ENCODE measurements around the gene SLC2A4.
"Not testable (repeated sequence)": the region's sequence is repeated elsewhere in the genome, so short reads cannot be mapped to it uniquely, and the experiment has no call there.

Gene SLC2A4

GRCh38 chr17:7327056-7327455, 45.5 kb downstream of the SLC2A4 start:
- DNase-seq = no peak

DNA sequence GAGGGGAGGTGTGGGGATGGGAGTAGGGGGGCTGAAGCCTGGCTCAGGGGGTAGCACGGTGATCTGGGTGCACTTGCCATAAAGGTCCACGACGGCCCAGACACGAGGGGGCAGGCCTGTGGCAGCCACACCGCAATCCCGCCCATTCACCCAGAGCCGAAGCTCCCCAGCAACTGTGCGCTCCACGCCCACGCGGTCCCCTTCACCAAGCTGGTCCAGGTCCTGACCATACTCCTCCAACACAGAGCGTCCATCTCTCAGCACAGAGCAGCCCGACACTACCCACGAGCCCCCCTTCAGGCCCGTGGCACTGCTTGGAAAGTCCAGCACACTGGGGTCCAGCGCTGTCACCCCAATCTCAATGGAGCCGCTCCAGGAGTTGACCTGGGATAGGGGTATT, 46.0 kb downstream of the SLC2A4 start:
- DNase-seq = no peak

DNA sequence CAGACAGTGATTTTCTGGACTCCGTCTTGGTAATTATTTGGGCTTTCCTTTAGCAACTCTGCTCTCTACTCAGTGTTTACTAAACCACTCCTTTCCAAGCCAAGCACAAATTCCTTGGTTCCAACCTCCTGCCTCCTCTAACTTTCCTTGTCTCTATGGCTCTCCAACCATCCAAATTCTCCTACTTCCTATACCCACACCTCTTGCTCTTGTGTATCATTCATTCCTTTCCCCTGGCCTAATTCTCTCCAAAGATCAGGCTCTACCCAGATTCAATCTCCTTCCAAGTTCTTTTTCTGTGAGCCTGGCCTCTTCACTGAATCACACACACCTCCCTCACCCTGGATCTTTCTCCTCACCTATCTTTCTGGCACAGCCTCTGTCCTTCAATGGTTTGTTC, 46.5 kb downstream of the SLC2A4 start:
- no peak for DNase-seq

GRCh38 chr17:7328840-7329373, 47.4 kb downstream of the SLC2A4 start, which contains the start of gene NEURL4:
TSS of gene NEURL4 (minus strand) at chr17:7329335. CDS start at chr17:7329312, 23 bp downstream.
- no peak for DNase-seq

DNA sequence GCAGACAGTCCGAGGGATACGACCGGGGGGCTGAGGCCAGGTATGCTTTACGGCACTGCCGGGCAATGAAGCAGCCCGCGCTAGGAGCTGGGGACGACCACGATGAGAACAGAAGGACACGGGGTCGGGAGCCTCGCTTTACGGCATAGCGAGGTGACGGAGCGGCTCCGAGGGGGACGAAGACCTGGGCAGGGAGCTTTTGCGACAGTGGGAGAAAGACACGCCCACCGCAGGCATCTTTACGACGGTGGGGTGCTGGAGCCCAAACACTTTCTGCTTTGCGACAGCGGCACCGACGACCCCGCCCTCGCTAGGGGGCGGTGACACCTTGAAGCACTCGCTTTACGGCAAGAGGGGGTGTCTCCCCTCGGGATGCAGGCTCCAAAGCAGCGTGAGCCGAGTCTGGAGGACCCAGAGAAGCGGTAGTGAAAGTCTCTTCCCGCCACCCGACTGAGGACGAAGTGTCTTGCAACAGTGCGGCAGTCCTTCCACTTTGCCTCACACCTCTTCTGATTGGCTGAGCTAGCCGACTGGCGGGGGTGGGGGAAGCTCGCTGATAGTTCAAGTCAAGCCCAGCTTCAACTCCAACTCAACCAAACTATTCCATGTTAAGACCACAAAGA, 48.0 kb downstream of the SLC2A4 start:
- peak; percentile 100 for DNase-seq

DNA sequence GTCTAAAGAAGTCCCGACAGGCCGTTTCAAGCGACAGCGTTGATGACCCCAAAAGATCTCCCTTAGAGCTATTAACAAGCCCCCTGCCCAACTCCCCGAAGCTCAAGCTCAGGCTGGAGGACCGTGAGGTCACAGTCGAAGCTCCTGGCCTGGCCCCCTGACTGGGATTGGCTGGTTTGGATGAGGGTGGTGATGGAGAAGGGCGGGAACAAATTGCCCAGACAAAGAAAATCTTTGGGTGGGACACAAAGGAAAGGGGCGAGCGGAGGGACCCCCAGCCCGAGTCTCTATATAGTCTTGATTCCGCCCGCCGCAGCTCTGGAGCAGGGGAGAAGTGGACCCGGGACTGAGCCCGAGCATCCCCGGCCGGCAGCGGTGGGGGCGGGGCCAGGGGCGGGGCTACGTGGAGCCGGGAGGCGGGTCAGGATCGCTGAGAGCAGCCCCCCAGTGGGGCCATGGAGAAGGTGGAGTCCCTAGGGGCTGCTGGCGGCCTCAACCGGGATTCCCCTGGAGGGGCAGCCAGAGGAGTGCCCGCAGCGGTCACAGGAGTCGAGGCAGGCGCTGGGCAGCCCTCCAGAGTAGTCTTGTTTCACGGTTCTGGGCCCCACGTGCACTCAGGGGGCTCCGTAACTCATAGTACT, 48.6 kb downstream of the SLC2A4 start:
- DNase-seq = peak; percentile 67

DNA sequence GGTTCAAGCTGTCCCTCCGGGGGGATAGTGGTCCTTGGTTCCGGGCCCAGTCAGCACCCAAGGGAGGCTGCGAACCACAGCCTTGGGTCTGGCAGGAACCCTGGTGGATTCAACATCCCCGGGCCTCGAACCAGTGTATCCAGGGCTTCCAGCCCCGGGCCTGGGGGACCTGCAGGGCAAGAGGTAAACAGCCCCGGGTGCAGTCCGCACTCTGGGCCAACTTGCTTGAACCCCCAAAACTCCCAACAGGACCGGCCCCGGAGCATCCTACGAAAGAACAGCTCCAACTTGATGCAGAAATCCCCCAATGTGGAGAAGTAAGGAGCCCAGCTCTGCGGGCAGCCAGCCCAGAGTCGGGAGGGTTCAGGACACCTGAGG, 49.1 kb downstream of the SLC2A4 start:
- no peak for DNase-seq

DNA sequence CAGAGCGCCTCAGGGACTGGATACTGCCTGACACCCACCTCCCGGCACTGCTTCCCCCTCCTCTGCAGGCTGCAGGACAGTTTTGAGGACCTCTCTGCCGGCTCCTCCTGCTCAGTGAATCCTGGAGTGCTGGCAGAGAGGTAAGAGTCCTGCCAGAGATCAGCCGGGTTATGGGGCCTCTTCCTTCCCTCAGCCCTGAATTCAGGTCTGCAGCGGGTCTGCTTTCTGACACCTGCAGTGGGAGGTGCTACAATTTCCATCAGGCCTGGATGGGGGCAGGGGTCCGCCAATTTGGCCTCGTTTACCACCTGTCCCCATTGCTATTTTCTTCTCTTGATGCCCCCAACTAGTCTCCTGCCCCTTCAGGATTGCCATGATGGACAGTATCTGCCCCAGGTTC, 50.6 kb downstream of the SLC2A4 start:
- DNase-seq = no peak

- DNase-seq = not testable (repeated sequence)
Observed at GRCh38 chr17:7332600-7333069, 51.1 kb downstream of the SLC2A4 start.

DNA sequence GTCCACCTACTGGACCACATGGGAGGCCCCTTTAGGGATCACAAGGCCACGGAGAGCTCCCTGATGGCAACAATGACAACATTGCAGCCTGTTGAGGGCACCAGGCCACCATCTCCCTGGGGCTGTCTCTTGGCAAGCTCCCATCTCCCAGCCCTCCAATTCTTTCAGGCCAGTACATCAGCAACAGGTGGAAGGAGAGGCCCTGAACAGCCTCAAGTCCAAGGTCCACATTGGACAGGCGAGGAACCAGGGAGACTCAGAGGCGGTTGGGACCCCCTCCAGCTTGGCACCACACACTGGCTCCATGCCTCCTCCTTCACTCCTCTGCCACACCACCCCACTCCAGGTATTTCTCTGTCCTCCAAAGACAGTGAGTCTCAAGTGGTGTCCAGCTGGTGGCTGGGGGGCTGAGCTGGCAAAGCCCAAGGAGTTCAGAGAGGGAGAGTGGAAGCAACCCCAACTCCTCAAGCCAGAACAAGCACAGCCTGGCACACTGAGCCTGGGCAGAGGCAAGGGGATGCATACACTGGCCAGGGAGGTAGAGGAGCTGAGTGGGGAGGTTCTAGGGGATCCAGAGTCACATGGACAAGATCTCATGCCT, 53.5 kb downstream of the SLC2A4 start:
- DNase-seq = no peak

DNA sequence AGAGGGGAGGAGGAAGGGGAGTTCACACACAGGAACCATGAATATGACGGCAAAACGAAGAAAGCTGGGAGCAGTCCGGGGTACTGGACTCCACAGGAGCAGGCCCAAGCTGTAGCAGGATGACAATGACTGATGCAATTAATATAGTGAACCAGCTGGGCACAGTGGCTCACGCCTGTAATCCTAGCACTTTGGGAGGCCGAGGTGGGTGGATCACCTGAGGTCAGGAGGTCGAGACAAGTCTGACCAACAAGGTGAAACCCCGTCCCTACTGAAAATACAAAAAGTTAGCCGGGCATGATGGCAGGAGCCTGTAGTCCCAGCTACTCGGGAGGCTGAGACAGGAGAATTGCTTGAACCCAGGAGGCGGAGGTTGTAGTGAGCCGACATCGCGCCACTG, 54.2 kb downstream of the SLC2A4 start:
- not testable (repeated sequence) for DNase-seq

GRCh38 chr17:7336240-7337175, 55.0 kb downstream of the SLC2A4 start, which contains the start of gene ACAP1:
TSS of gene ACAP1 (plus strand) at chr17:7336529. CDS start at chr17:7336735, 206 bp downstream.
- no peak for DNase-seq

- DNase-seq = not testable (repeated sequence)
Observed at GRCh38 chr17:7337600-7337999, 56.1 kb downstream of the SLC2A4 start.

All from NCI-H1092 (cell line).